ENCODE results near the gene HOXA6.

HOXA6 gene

GRCh38 chr7:27175626-27176523 lies 28.3 kb upstream of the HOXA6 start:
- DNase-seq (ENCODE audit: low read depth): no peak
- TF ChIP-seq CTCF (conservative IDR thresholded peaks at IDR 0.05; ENCODE audit: low read depth, low read length): no peak
- no peak overlapping the region for H3K4me3 ChIP-seq (ENCODE audit: low read depth, low read length)

- TF ChIP-seq CTCF (conservative IDR thresholded peaks at IDR 0.05; ENCODE audit: low read depth, low read length): no peak
- DNase-seq (ENCODE audit: low read depth): no peak
- H3K4me3 ChIP-seq (ENCODE audit: low read depth, low read length): no peak overlapping the region
Observed at GRCh38 chr7:27174874-27175625, 27.5 kb upstream of the HOXA6 start.

GRCh38 chr7:27173956-27174873 lies 26.6 kb upstream of the HOXA6 start, which contains the start of gene HOXA10:
Gene HOXA10, minus strand, starts transcription at chr7:27174320. Its CDS starts 14 bp downstream, at chr7:27174306.
- TF ChIP-seq CTCF (conservative IDR thresholded peaks at IDR 0.05; ENCODE audit: low read depth, low read length): no peak
- H3K4me3 ChIP-seq (ENCODE audit: low read depth, low read length): no peak within 1 kb of the TSS
- DNase-seq (ENCODE audit: low read depth): no peak

GRCh38 chr7:27173511-27173955 lies 26.0 kb upstream of the HOXA6 start:
- TF ChIP-seq CTCF (conservative IDR thresholded peaks at IDR 0.05; ENCODE audit: low read depth, low read length): no peak
- no peak overlapping the region for H3K4me3 ChIP-seq (ENCODE audit: low read depth, low read length)
- no peak for DNase-seq (ENCODE audit: low read depth)

GRCh38 chr7:27172823-27173510 lies 25.4 kb upstream of the HOXA6 start:
- no peak for TF ChIP-seq CTCF (conservative IDR thresholded peaks at IDR 0.05; ENCODE audit: low read depth, low read length)

GRCh38 chr7:27172315-27172774 lies 24.8 kb upstream of the HOXA6 start:
- no peak for DNase-seq (ENCODE audit: low read depth)
- no peak overlapping the region for H3K4me3 ChIP-seq (ENCODE audit: low read depth, low read length)
- no peak for TF ChIP-seq CTCF (conservative IDR thresholded peaks at IDR 0.05; ENCODE audit: low read depth, low read length)

More at GRCh38 chr7:27172823-27173510, 25.4 kb upstream of the HOXA6 start:
- DNase-seq (ENCODE audit: low read depth): peak; percentile 10
- no peak overlapping the region for H3K4me3 ChIP-seq (ENCODE audit: low read depth, low read length)

All from choroid plexus epithelial cell (primary cell).